ENCODE measurements around the gene PRPF40B.

The PRPF40B gene

GRCh38 chr12:49678711-49679110 is 55.4 kb downstream of the PRPF40B start:
- Histone ChIP-seq H3K4me1 (ENCODE audit: control insufficient read depth in 1 of 2, insufficient read depth in 2 of 2, low read length in 2 of 2) (peaks cover 11 to 20% of the 10 kb centered on the region in 2 donors), H3K9me3 (ENCODE audit: control insufficient read depth in 1 of 2, low read length in 2 of 2) (no peaks in the 10 kb centered on the region), H3K27me3 (ENCODE audit: low read depth, low read length) (no peaks in the 10 kb centered on the region), H3K4me3 (ENCODE audit: low read depth in 1 of 2, low read length in 2 of 2) (no peak overlapping the region), H3K27ac (ENCODE audit: low read length) (no peak overlapping the region), H3K36me3 (ENCODE audit: control insufficient read depth in 1 of 2, insufficient read depth in 2 of 2, low read length in 2 of 2) (no peaks in the 10 kb centered on the region)

- H3K36me3 ChIP-seq (ENCODE audit: control insufficient read depth in 1 of 2, insufficient read depth in 2 of 2, low read length in 2 of 2), result no peaks in the 10 kb centered on the region
- H3K4me3 ChIP-seq (ENCODE audit: low read depth in 1 of 2, low read length in 2 of 2), result no peak overlapping the region
- H3K9me3 ChIP-seq (ENCODE audit: control insufficient read depth in 1 of 2, low read length in 2 of 2), result no peaks in the 10 kb centered on the region
- no peak overlapping the region for H3K27ac ChIP-seq (ENCODE audit: low read length)
- H3K27me3 ChIP-seq (ENCODE audit: low read depth, low read length), result no peaks in the 10 kb centered on the region
- H3K4me1 ChIP-seq (ENCODE audit: control insufficient read depth in 1 of 2, insufficient read depth in 2 of 2, low read length in 2 of 2), result peaks cover 0 to 13% of the 10 kb centered on the region in 2 donors
These were observed 56.7 kb downstream of the PRPF40B start for GRCh38 chr12:49680075-49680474.

- H3K27ac ChIP-seq (ENCODE audit: low read length), result no peak overlapping the region
- peaks cover 0 to 6% of the 10 kb centered on the region in 2 donors for H3K4me1 ChIP-seq (ENCODE audit: control insufficient read depth in 1 of 2, insufficient read depth in 2 of 2, low read length in 2 of 2)
- no peaks in the 10 kb centered on the region for H3K9me3 ChIP-seq (ENCODE audit: control insufficient read depth in 1 of 2, low read length in 2 of 2)
- H3K27me3 ChIP-seq (ENCODE audit: low read depth, low read length), result no peaks in the 10 kb centered on the region
- no peak overlapping the region for H3K4me3 ChIP-seq (ENCODE audit: low read depth in 1 of 2, low read length in 2 of 2)
- no peaks in the 10 kb centered on the region for H3K36me3 ChIP-seq (ENCODE audit: control insufficient read depth in 1 of 2, insufficient read depth in 2 of 2, low read length in 2 of 2)
These were observed 60.4 kb downstream of the PRPF40B start for GRCh38 chr12:49683599-49684309.

GRCh38 chr12:49684310-49684854 is 61.0 kb downstream of the PRPF40B start:
- H3K36me3 ChIP-seq (ENCODE audit: control insufficient read depth in 1 of 2, insufficient read depth in 2 of 2, low read length in 2 of 2), result no peaks in the 10 kb centered on the region
- H3K4me3 ChIP-seq (ENCODE audit: low read depth in 1 of 2, low read length in 2 of 2), result no peak overlapping the region
- no peaks in the 10 kb centered on the region for H3K27me3 ChIP-seq (ENCODE audit: low read depth, low read length)
- peaks cover 0 to 6% of the 10 kb centered on the region in 2 donors for H3K4me1 ChIP-seq (ENCODE audit: control insufficient read depth in 1 of 2, insufficient read depth in 2 of 2, low read length in 2 of 2)
- H3K27ac ChIP-seq (ENCODE audit: low read length), result no peak overlapping the region
- H3K9me3 ChIP-seq (ENCODE audit: control insufficient read depth in 1 of 2, low read length in 2 of 2), result no peaks in the 10 kb centered on the region

GRCh38 chr12:49687941-49688340 is 64.6 kb downstream of the PRPF40B start:
- H3K4me3 ChIP-seq (ENCODE audit: low read depth in 1 of 2, low read length in 2 of 2), result no peak overlapping the region
- H3K27ac ChIP-seq (ENCODE audit: low read length), result no peak overlapping the region
- H3K9me3 ChIP-seq (ENCODE audit: control insufficient read depth in 1 of 2, low read length in 2 of 2), result no peaks in the 10 kb centered on the region
- peaks cover 0 to 6% of the 10 kb centered on the region in 2 donors for H3K4me1 ChIP-seq (ENCODE audit: control insufficient read depth in 1 of 2, insufficient read depth in 2 of 2, low read length in 2 of 2)
- no peaks in the 10 kb centered on the region for H3K36me3 ChIP-seq (ENCODE audit: control insufficient read depth in 1 of 2, insufficient read depth in 2 of 2, low read length in 2 of 2)
- H3K27me3 ChIP-seq (ENCODE audit: low read depth, low read length), result no peaks in the 10 kb centered on the region

GRCh38 chr12:49689237-49689636 is 65.9 kb downstream of the PRPF40B start:
- peaks cover 0 to 5% of the 10 kb centered on the region in 2 donors for H3K4me1 ChIP-seq (ENCODE audit: control insufficient read depth in 1 of 2, insufficient read depth in 2 of 2, low read length in 2 of 2)
- H3K4me3 ChIP-seq (ENCODE audit: low read depth in 1 of 2, low read length in 2 of 2), result no peak overlapping the region
- no peaks in the 10 kb centered on the region for H3K27me3 ChIP-seq (ENCODE audit: low read depth, low read length)
- no peaks in the 10 kb centered on the region for H3K36me3 ChIP-seq (ENCODE audit: control insufficient read depth in 1 of 2, insufficient read depth in 2 of 2, low read length in 2 of 2)
- H3K9me3 ChIP-seq (ENCODE audit: control insufficient read depth in 1 of 2, low read length in 2 of 2), result no peaks in the 10 kb centered on the region
- no peak overlapping the region for H3K27ac ChIP-seq (ENCODE audit: low read length)

- Histone ChIP-seq H3K27ac (ENCODE audit: low read length) (no peak overlapping the region), H3K9me3 (ENCODE audit: control insufficient read depth in 1 of 2, low read length in 2 of 2) (no peaks in the 10 kb centered on the region), H3K4me3 (ENCODE audit: low read depth in 1 of 2, low read length in 2 of 2) (no peak overlapping the region), H3K36me3 (ENCODE audit: control insufficient read depth in 1 of 2, insufficient read depth in 2 of 2, low read length in 2 of 2) (no peaks in the 10 kb centered on the region), H3K27me3 (ENCODE audit: low read depth, low read length) (no peaks in the 10 kb centered on the region), H3K4me1 (ENCODE audit: control insufficient read depth in 1 of 2, insufficient read depth in 2 of 2, low read length in 2 of 2) (no peaks in the 10 kb centered on the region)
These were observed 66.4 kb downstream of the PRPF40B start for GRCh38 chr12:49689785-49690184.

- H3K4me3 ChIP-seq (ENCODE audit: low read depth in 1 of 2, low read length in 2 of 2), result no peak overlapping the region
- H3K36me3 ChIP-seq (ENCODE audit: control insufficient read depth in 1 of 2, insufficient read depth in 2 of 2, low read length in 2 of 2), result no peaks in the 10 kb centered on the region
- no peaks in the 10 kb centered on the region for H3K9me3 ChIP-seq (ENCODE audit: control insufficient read depth in 1 of 2, low read length in 2 of 2)
- no peaks in the 10 kb centered on the region for H3K27me3 ChIP-seq (ENCODE audit: low read depth, low read length)
- H3K27ac ChIP-seq (ENCODE audit: low read length), result no peak overlapping the region
- peaks cover 0 to under 1% of the 10 kb centered on the region in 2 donors for H3K4me1 ChIP-seq (ENCODE audit: control insufficient read depth in 1 of 2, insufficient read depth in 2 of 2, low read length in 2 of 2)
These were observed 69.5 kb downstream of the PRPF40B start for GRCh38 chr12:49692851-49693250.

- Histone ChIP-seq H3K4me1 (ENCODE audit: control insufficient read depth in 1 of 2, insufficient read depth in 2 of 2, low read length in 2 of 2) (peaks cover 0 to 12% of the 10 kb centered on the region in 2 donors), H3K27ac (ENCODE audit: low read length) (no peak overlapping the region), H3K4me3 (ENCODE audit: low read depth in 1 of 2, low read length in 2 of 2) (no peak overlapping the region), H3K36me3 (ENCODE audit: control insufficient read depth in 1 of 2, insufficient read depth in 2 of 2, low read length in 2 of 2) (no peaks in the 10 kb centered on the region), H3K9me3 (ENCODE audit: control insufficient read depth in 1 of 2, low read length in 2 of 2) (no peaks in the 10 kb centered on the region), H3K27me3 (ENCODE audit: low read depth, low read length) (no peaks in the 10 kb centered on the region)
These were observed 70.6 kb downstream of the PRPF40B start for GRCh38 chr12:49693931-49694444.

Measured in muscle layer of duodenum (tissue), 2 donors.